SK-N-SH (cell line): ENCODE data around the gene LHFPL6.

Experiments
- CHD2 ChIP-seq: fragments of 150-350 bp; IDR thresholded peaks from 2 replicates; pipeline ENCODE4 v1.6.1; 2018; ENCODE audit warnings: low read length; ENCODE audit not compliant: partially characterized antibody
- CTCF ChIP-seq: fragments of 200-600 bp; sonication (generic); IDR thresholded peaks from 2 replicates; pipeline ENCODE4 v1.6.1; 2017; ENCODE audit warnings: antibody characterized with exemption, mild to moderate bottlenecking, moderate library complexity
- POLR2AphosphoS5 ChIP-seq: IDR thresholded peaks from 2 replicates; pipeline ENCODE4 v1.6.1; 2012; ENCODE audit warnings: low read depth, low read length
- RCOR1 ChIP-seq: fragments of 150-350 bp; IDR thresholded peaks from 2 replicates; pipeline ENCODE4 v1.6.1; 2017; ENCODE audit warnings: antibody characterized with exemption, low read length
- SMC3 ChIP-seq: IDR thresholded peaks from 2 replicates; pipeline ENCODE4 v1.6.1; 2012; ENCODE audit warnings: low read depth, low read length, improper control_type of control experiment

GRCh38 chr13:39376076-39376475 lies 226.9 kb downstream of the LHFPL6 start:
- no peak for TF ChIP-seq POLR2AphosphoS5
- no peak for TF ChIP-seq CTCF
- TF ChIP-seq RCOR1 = no peak
- TF ChIP-seq CHD2 = no peak
- no peak for TF ChIP-seq SMC3
